NT2/D1 (cell line): ENCODE data around the gene AQP12A.

Experiments
- SUZ12 ChIP-seq: IDR thresholded peaks from 2 replicates; pipeline ENCODE4 v1.6.1; 2011; ENCODE audit not compliant: insufficient read length, insufficient read depth; ENCODE audit errors: extremely low read depth
- YY1 ChIP-seq: IDR thresholded peaks from 2 replicates; pipeline ENCODE4 v1.6.1; 2011; ENCODE audit not compliant: insufficient read length, insufficient read depth
- ZNF274 ChIP-seq: IDR thresholded peaks from 2 replicates; pipeline ENCODE4 v1.6.1; 2011; ENCODE audit warnings: mild to moderate bottlenecking, low read depth, low read length

- no peak for TF ChIP-seq SUZ12
- TF ChIP-seq ZNF274: no peak
- TF ChIP-seq YY1: no peak
Measured at GRCh38 chr2:240732184-240732583, 40.5 kb downstream of the AQP12A start.
